Astrocyte (in vitro differentiated cells and primary cell): Measurements from ENCODE around the gene ZFP36L1.

Source experiments
- EZH2 ChIP-seq: IDR thresholded peaks from 2 replicates; pipeline ENCODE4 v1.6.1; 2012; ENCODE audit warnings: mild to moderate bottlenecking, low read length, inconsistent platforms; ENCODE audit not compliant: insufficient read depth
- TF ChIP-seq, protein P1 (sequence below): IDR thresholded peaks from 2 replicates; pipeline ENCODE4 v1.5.1; 2011; ENCODE audit warnings: low read depth, mild to moderate bottlenecking, inconsistent platforms, low read length, moderate library complexity; ENCODE audit not compliant: insufficient read depth

- TF ChIP-seq, protein P1, sequence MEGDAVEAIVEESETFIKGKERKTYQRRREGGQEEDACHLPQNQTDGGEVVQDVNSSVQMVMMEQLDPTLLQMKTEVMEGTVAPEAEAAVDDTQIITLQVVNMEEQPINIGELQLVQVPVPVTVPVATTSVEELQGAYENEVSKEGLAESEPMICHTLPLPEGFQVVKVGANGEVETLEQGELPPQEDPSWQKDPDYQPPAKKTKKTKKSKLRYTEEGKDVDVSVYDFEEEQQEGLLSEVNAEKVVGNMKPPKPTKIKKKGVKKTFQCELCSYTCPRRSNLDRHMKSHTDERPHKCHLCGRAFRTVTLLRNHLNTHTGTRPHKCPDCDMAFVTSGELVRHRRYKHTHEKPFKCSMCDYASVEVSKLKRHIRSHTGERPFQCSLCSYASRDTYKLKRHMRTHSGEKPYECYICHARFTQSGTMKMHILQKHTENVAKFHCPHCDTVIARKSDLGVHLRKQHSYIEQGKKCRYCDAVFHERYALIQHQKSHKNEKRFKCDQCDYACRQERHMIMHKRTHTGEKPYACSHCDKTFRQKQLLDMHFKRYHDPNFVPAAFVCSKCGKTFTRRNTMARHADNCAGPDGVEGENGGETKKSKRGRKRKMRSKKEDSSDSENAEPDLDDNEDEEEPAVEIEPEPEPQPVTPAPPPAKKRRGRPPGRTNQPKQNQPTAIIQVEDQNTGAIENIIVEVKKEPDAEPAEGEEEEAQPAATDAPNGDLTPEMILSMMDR, result no peak
- no peak for TF ChIP-seq EZH2
Observed at GRCh38 chr14:68774771-68775613, 17.9 kb downstream of the ZFP36L1 start.
